ENCODE measurements around the gene HGD.

GRCh38 chr3:120599211-120599610, 82.8 kb downstream of the HGD start:
- TF ChIP-seq POLR2AphosphoS5 (IDR thresholded peaks at IDR 0.05): no peak
- TF ChIP-seq, protein P1, sequence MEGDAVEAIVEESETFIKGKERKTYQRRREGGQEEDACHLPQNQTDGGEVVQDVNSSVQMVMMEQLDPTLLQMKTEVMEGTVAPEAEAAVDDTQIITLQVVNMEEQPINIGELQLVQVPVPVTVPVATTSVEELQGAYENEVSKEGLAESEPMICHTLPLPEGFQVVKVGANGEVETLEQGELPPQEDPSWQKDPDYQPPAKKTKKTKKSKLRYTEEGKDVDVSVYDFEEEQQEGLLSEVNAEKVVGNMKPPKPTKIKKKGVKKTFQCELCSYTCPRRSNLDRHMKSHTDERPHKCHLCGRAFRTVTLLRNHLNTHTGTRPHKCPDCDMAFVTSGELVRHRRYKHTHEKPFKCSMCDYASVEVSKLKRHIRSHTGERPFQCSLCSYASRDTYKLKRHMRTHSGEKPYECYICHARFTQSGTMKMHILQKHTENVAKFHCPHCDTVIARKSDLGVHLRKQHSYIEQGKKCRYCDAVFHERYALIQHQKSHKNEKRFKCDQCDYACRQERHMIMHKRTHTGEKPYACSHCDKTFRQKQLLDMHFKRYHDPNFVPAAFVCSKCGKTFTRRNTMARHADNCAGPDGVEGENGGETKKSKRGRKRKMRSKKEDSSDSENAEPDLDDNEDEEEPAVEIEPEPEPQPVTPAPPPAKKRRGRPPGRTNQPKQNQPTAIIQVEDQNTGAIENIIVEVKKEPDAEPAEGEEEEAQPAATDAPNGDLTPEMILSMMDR (IDR thresholded peaks at IDR 0.05): no peak
- no peak for TF ChIP-seq POLR2A (IDR thresholded peaks at IDR 0.05)
